HG03108 (cell line): Measurements from ENCODE around the gene LINC00305.

ENCODE experiments used
- ATAC-seq: cut with Tn5 transposase; IDR thresholded peaks from one replicate; pipeline ENCODE4 v1.9.1; 2021; ENCODE audit warnings: moderate library complexity; ENCODE audit not compliant: unreplicated experiment

LINC00305 gene

DNA sequence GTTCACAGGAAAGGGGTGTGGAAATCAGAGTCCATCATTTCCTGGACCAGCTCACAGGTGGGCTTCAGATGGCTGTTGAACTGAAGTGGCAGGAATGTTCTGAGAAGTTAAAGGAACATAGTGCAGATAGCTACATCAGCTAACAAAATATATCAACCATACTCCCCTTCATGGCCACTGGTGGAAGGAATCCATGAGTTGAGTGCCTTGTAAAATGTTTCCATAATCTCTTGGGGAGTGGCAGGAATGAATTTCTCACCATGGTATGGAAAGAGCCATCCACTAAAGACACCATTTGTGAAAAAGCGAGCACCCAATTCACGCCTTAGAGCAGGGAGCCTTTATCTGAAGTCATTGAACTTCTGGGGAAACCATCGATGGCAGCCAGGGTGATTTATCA lies at the start of gene LINC00305:
Gene LINC00305, minus strand, starts transcription at position 101 of the 400 bp plus-strand sequence.
- no peak for ATAC-seq

- ATAC-seq = no peak
These were observed 42.2 kb upstream of the LINC00305 start for GRCh38 chr18:64191069-64191468.

- no peak for ATAC-seq
These were observed 37.1 kb upstream of the LINC00305 start for GRCh38 chr18:64185987-64186386.

DNA sequence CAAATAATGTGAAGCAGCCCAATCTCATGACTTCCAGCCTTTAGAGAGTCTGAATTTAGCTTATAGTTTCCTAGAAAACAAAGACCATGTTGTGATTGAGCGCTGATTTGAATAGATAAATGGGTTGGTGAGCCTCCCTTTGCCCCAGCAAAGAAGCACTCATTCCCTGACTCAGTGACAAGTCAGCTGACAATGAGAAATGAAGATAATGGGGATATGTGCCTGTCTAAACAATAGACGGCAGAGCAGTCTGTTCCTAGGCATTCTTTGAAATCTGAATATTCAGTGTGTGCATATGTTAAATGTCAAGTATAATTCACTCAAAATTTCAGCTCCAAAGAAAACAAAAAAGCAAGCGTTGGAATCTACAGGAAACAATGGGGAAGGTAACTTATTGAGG lies 34.8 kb upstream of the LINC00305 start:
- no peak for ATAC-seq

DNA sequence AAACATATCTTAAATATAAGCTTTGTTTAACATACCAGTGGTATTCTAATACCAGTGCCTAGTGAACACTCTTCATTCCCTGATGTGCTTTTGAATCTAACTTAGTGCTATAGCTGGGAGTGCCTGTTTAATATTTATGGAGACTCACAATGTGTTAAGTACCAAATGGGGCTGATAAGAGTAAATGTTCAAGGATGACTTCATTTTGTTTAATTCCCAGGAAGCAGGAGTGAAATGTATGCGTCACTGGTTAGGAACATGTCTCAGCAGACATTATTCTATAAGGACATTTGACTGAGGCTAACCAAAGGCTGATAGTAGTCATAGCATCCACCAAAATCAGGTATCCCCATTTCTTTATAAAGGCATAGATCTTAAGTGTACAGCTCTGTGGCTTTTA lies 31.7 kb upstream of the LINC00305 start:
- ATAC-seq = no peak

GRCh38 chr18:64180171-64180570 lies 31.3 kb upstream of the LINC00305 start:
- ATAC-seq = no peak

- no peak for ATAC-seq
These were observed 30.7 kb upstream of the LINC00305 start for GRCh38 chr18:64179556-64180080.

GRCh38 chr18:64178860-64179259 lies 30.0 kb upstream of the LINC00305 start:
- no peak for ATAC-seq

DNA sequence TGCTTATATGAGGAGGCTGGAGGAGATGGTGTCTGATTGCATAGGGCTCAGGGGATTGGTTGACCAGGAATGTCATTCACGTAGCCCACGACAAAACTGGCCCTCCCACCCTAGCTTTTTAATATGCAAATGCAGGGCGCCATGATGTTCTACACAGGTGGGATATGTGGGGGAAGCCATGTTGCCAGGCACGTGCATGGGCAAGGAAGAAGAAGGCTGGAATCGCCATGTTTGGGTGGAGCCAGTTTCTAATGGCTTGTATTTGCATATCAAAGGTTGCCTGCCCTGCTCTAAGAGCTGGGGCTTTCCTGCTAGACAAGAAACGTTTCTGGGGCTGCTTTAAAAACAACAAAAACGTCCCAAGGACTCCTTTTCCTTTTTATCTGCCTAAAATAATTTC lies 26.5 kb upstream of the LINC00305 start:
- no peak for ATAC-seq

- no peak for ATAC-seq
These were observed 22.7 kb upstream of the LINC00305 start for GRCh38 chr18:64171576-64171975.

DNA sequence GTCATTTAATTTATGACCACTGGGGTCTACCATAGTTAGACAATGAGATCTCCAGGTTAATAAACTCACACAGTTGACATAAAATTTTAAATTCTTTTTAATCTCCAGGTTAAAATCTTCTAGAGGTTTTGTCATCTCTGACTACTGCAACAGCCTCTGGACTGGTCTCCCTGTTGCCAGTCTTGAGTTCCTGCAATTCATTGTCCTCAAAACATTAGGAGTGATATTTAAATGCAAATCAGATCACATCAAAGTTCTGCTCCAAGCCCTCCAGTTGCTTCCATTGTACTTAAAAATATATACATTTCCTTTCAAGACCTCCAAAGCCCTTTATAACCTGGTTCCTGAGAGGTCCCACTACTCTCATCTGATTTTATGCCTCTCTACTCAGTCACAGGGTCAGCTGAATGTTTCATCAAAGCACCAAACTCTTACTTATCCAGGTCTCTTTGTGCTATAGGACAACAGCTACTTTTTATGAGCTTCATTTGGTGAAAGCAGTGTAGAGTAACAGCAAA lies 18.6 kb upstream of the LINC00305 start:
- no peak for ATAC-seq

DNA sequence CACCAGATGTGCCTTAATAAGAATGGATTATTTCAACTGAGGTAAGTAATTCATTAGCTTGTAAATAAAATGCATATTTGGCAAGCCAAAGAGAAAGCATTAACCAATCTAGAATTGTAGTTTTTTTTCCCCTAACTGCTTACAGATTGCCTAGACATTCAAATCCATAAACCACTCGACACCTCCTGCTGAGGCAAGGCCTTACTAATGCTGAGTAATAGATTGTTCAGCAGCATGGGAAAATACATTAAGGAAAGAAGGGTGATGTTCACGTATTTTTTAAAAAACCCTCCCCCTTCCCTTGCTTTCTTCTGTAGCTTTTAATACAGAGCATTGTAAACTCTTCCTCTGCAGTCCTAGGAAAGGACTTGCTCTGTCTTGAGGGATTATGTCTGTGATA lies 17.0 kb upstream of the LINC00305 start:
- ATAC-seq = no peak

DNA sequence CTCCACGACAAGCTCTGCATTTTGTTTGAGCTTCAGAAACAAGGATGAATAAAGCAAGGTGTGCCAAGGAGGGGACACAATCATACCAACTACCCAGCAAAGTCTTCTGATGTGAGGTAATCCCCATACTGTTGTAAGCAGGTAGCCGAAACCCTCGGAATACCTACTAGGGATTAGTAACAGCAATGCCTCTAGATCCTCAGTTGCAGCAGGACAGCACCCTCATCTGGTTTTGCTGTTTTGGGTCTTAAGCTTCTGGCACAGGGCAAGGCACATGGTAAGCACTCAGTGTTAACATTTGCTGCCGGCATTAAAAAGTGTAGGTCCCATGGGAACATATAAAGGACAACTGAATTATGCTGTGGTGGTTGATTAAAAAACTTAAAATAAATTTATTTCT lies 16.0 kb upstream of the LINC00305 start:
- no peak for ATAC-seq

GRCh38 chr18:64149916-64150438 lies 1.1 kb upstream of the LINC00305 start:
- no peak for ATAC-seq

GRCh38 chr18:64142904-64143303 lies 6.0 kb downstream of the LINC00305 start:
- ATAC-seq = no peak

DNA sequence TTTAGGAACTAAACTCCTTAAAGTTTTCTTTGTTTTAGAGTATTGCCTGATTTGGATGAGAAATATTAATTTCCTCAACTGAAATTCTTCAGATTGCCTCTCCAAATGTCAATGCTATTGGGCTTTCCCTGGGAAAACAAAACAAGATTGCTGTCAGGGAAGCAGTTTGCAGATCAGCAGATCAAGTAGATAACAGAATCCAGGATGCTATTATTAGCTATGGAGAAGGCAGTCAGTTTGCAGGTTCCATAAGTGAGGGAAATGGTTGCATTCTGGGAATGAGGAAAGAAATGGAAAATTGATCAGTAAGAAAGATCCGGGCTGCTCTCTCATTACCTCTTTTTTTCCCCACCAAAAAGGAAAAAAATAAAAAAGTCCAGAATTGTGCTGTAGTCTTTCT lies 11.0 kb downstream of the LINC00305 start:
- no peak for ATAC-seq

DNA sequence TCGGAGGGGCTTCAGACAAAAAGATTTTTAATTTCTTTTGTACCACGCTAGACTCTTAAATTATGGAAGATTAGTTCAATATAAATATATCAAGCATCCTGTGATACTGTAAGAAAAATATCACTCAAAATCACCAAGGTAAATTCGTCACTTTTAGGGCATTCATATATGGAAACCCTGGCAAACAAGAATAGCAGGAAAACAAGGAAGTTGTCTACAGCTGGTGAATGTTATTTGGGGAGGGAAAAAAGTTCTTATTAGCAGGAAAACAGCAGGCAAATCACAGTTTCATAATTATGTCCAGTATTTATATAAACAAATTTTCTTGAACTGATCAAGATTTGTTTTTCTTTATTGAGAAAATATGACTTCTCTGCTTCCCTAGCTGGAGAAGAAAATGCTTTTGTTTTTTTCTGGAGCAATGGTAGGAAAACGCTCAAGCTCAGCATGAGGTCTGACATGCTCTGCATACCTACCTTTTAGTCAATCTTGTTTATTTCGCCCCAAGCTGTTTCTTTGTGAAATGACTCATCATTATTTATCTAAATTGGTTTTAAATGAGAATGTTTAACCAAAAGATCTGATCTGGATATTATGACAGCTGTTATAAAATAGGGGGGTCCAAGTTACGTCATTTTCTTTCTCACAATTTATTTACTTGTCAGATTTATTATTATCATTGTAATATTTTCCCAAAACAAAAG lies 14.7 kb downstream of the LINC00305 start:
- no peak for ATAC-seq

- no peak for ATAC-seq
These were observed 16.0 kb downstream of the LINC00305 start for GRCh38 chr18:64132871-64133270.

DNA sequence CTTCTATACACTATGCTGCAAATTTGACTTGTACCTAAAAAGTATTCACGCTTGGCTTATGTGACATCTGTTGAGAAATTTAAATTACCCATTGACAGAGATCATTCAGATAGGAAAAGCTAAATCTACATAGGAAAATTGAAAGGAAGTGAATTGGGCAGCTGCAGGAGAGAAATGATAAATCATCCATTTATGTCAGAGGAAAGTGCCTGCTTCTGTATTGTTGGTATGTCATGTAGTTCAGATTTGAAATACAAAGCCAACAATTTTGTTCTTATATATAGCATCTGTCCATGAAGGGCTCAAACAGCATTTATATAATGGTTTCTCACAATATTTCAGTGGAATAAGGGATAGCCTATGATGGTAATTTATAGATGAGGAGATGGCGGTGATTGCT lies 17.6 kb downstream of the LINC00305 start:
- no peak for ATAC-seq

DNA sequence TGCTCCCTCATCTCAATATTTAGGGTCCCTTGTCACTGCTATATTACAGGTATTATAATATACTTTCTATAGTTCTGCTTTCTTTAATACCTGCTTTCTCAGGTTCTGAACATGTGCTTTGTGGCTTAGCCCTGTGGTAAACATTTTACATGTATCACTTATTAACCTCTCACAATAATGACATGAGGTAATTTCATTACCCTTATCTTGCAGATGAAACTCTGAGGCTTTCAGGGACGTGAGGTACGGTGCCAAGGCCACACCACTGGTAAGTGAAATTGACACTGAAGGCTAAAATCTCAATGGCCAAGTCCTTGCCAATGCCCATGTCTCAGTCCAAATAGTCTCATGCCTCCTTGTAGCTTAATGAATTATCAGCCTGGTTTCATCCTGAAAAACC lies 21.7 kb downstream of the LINC00305 start:
- ATAC-seq = no peak

DNA sequence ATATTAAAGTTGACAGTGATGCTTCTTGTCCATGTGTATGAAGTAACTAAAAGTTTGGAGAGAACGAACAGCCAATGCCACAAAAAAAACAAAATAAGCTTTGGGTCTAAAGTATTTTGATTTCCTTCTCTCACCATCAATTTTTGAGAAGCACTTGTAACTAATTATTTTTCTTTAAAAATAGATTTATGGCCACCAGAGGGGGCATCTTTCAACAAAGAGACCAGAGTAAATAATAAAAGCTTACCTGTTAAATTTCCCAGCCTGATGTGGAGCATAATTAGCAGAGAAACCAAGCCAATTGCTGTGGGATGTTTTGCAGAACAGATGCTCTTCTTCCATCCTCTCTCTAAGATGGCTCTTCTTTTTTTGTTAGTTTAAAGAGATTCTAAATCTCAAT lies 29.0 kb downstream of the LINC00305 start:
- ATAC-seq = no peak

DNA sequence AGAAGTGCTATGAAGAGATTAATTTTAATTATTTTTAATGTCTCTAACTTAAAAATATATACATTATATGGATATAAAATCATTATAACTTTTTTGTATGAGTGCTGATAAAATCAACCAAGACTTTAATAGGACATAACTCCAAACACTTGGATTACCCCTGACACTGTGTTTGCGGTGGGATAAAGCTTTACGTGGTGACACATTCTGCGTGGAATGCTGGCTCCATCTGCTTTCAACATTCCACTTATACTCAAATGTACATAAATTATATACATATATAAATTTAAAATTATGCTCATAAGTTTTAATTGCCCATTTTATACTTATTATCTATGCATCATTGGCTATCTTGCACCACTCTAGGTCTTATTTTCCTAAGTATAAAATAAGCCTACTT lies 30.5 kb downstream of the LINC00305 start:
- no peak for ATAC-seq
